Measurements from ENCODE around the gene WSB1.
"Not testable (repeated sequence)": the region's sequence is repeated elsewhere in the genome, so short reads cannot be mapped to it uniquely, and the experiment has no call there.

WSB1 gene

GRCh38 chr17:27293898-27294688, at the start of gene WSB1:
Gene WSB1 (plus strand): TSS chr17:27294114. CDS start chr17:27294396, 282 bp downstream.
- peak; percentile 94 for DNase-seq

GRCh38 chr17:27244491-27245223, 49.3 kb upstream of the WSB1 start:
- DNase-seq, result peak; percentile 65

- peak; percentile 78 for DNase-seq
Measured at GRCh38 chr17:27245230-27245696, 48.7 kb upstream of the WSB1 start.

GRCh38 chr17:27246537-27246936, 47.4 kb upstream of the WSB1 start:
- no peak for DNase-seq

GRCh38 chr17:27247071-27247957, 46.6 kb upstream of the WSB1 start:
- DNase-seq, result no peak

- DNase-seq, result no peak
Measured at GRCh38 chr17:27247958-27248342, 46.0 kb upstream of the WSB1 start.

- not testable (repeated sequence) for DNase-seq
Measured at GRCh38 chr17:27250791-27251190, 43.1 kb upstream of the WSB1 start.

GRCh38 chr17:27254802-27255201, 39.1 kb upstream of the WSB1 start:
- DNase-seq, result not testable (repeated sequence)

GRCh38 chr17:27256225-27257030, 37.5 kb upstream of the WSB1 start:
- DNase-seq, result no peak

- no peak for DNase-seq
Measured at GRCh38 chr17:27257031-27257357, 36.9 kb upstream of the WSB1 start.

- no peak for DNase-seq
Measured at GRCh38 chr17:27259356-27259755, 34.6 kb upstream of the WSB1 start.

GRCh38 chr17:27263386-27263785, 30.5 kb upstream of the WSB1 start:
- DNase-seq, result no peak

GRCh38 chr17:27264068-27264812, 29.7 kb upstream of the WSB1 start:
- DNase-seq, result no peak

GRCh38 chr17:27265333-27265732, 28.6 kb upstream of the WSB1 start:
- no peak for DNase-seq

- no peak for DNase-seq
Measured at GRCh38 chr17:27266228-27266627, 27.7 kb upstream of the WSB1 start.

- DNase-seq, result no peak
Measured at GRCh38 chr17:27268394-27269085, 25.4 kb upstream of the WSB1 start.

GRCh38 chr17:27269201-27269600, 24.7 kb upstream of the WSB1 start:
- no peak for DNase-seq

GRCh38 chr17:27269974-27270373, 23.9 kb upstream of the WSB1 start:
- DNase-seq, result no peak

GRCh38 chr17:27276653-27277156, 17.2 kb upstream of the WSB1 start:
- no peak for DNase-seq

- not testable (repeated sequence) for DNase-seq
Measured at GRCh38 chr17:27279132-27279531, 14.8 kb upstream of the WSB1 start.

GRCh38 chr17:27280527-27280926, 13.4 kb upstream of the WSB1 start:
- DNase-seq, result no peak
